Loucy (cell line): ENCODE measurements around the gene CELSR1.

Source experiments
- EZH2phosphoT487 ChIP-seq: fragments of 200-600 bp; IDR thresholded peaks from 2 replicates; pipeline ENCODE4 v1.6.1; 2018; ENCODE audit warnings: antibody characterized with exemption, mild to moderate bottlenecking, moderate library complexity, borderline replicate concordance
- TF ChIP-seq, protein P1 (sequence below): fragments of 200-600 bp; sonication (generic); conservative IDR thresholded peaks from 2 replicates; pipeline ENCODE4 v1.5.1; 2014; ENCODE audit warnings: mild to moderate bottlenecking, antibody characterized with exemption, low read length

DNA sequence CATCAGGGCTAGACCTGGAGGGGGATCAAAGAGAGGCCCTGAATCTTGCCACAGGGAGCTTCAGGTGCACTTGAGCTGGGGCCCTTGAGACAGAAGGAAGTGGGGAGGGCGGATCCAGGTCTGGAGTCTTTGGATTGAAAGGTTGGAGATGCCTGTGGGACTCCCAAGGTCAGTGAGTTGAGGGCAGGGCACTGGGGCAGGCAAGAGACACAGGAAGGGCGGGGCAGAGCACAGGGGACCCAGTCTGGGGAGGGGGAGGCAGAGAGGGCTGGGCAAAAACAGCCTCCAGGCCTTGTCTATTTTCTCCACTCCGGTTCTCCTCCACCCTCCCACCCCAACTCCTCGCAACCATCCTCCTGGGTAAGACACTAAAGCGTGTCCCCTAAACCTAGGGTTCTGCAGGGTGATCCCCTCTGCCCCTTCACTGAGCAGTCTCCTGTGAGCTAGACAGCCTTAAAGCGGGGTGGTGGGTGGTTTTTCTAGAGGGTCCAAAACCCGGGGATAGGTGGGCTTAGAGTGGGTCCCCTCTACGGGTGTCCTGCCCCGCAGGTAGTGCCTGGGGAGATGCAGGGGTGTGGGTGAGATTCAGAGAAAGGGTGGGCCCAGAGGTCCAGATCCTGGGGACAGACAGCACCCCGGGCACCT lies 38.6 kb upstream of the CELSR1 start:
- TF ChIP-seq, protein P1, sequence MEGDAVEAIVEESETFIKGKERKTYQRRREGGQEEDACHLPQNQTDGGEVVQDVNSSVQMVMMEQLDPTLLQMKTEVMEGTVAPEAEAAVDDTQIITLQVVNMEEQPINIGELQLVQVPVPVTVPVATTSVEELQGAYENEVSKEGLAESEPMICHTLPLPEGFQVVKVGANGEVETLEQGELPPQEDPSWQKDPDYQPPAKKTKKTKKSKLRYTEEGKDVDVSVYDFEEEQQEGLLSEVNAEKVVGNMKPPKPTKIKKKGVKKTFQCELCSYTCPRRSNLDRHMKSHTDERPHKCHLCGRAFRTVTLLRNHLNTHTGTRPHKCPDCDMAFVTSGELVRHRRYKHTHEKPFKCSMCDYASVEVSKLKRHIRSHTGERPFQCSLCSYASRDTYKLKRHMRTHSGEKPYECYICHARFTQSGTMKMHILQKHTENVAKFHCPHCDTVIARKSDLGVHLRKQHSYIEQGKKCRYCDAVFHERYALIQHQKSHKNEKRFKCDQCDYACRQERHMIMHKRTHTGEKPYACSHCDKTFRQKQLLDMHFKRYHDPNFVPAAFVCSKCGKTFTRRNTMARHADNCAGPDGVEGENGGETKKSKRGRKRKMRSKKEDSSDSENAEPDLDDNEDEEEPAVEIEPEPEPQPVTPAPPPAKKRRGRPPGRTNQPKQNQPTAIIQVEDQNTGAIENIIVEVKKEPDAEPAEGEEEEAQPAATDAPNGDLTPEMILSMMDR, result no peak
- no peak for TF ChIP-seq EZH2phosphoT487
